HCT116 (cell line): ENCODE measurements around the gene CHCHD3. TPM values are rescaled to one million over a fixed set of nuclear protein-coding genes. Genes with fewer than 3 reads are reported as not detected.

Experiments
- ATAC-seq: fragments of 200-7000 bp; cut with Tn5 transposase; 2 replicates; pipeline ENCODE4 v1.9.1; 2020; ENCODE audit warnings: mild to moderate bottlenecking, moderate library complexity
- BruUV-seq: library from RNA; stranded (reverse); fragments of 400-500 nt; replicated peaks from 2 replicates; lab custom pipeline; 2021; lab: Mats Ljungman, UMichigan
- CTCF ChIA-PET: fragments of 300-600 bp; sonication (Branson Sonifier 250); formaldehyde crosslinking; loops from one replicate; lab custom pipeline; 2021; ENCODE audit warnings: antibody characterized with exemption; lab: Charles Lee
- POLR2A ChIA-PET: fragments of 300-600, 350-600 bp; sonication (Branson Sonifier 250); formaldehyde crosslinking; loops from one replicate; lab custom pipeline; 2021; ENCODE audit warnings: antibody characterized with exemption; lab: Charles Lee
- RAD21 ChIA-PET, 2 experiments: fragments of 300-600 bp; sonication (Branson Sonifier 250); formaldehyde crosslinking; loops; one replicate each; lab custom pipeline; 2023; ENCODE audit warnings: low total read pairs in 2 of 2; ENCODE audit not compliant: uncharacterized antibody in 2 of 2, unreplicated experiment in 2 of 2, low non-redundant PET in 1 of 2; lab: Charles Lee
- DNase-seq: peaks from one replicate; pipeline ENCODE4 v3.0.0-alpha.2; 2010; ENCODE audit warnings: low read depth, low spot score
- H2AFZ ChIP-seq: fragments of 200-600 bp; shearing (Covaris generic), sonication (generic); 2 replicates; pipeline ENCODE4 v1.6.1; 2017; ENCODE audit warnings: low read depth, mixed run types, mixed read lengths, antibody characterized with exemption, low read length; ENCODE audit not compliant: poor library complexity, severe bottlenecking
- H3K27ac ChIP-seq: 2 replicates; pipeline ENCODE4 v1.5.1; 2012; ENCODE audit warnings: low read depth, low read length
- H3K27me3 ChIP-seq: fragments of 200-600 bp; sonication (generic); 2 replicates; pipeline ENCODE4 v1.6.1; 2016; ENCODE audit warnings: mixed run types, low read length, mixed read lengths; ENCODE audit not compliant: insufficient read depth
- H3K36me3 ChIP-seq, 2 experiments: fragments of 200-500 bp in 1 of 2; fragments of 200-600 bp in 1 of 2; sonication (Bioruptor generic) in 1 of 2; sonication (generic) in 1 of 2; 2 replicates each; pipeline versions ENCODE4 v1.5.1 to v1.6.1; 2014 to 2016; ENCODE audit warnings: low read length in 2 of 2, inconsistent platforms in 1 of 2, mixed read lengths in 1 of 2, mixed run types in 1 of 2; ENCODE audit not compliant: insufficient read depth in 2 of 2, control insufficient read depth in 1 of 2
- H3K4me1 ChIP-seq, 2 experiments: fragments of 200-600 bp in 1 of 2; sonication (generic) in 1 of 2; 2 replicates each; pipeline versions ENCODE4 v1.5.1 to v1.6.1; 2012 to 2017; ENCODE audit warnings: low read length in 2 of 2, inconsistent platforms in 1 of 2, mild to moderate bottlenecking in 1 of 2, mixed read lengths in 1 of 2, mixed run types in 1 of 2, moderate library complexity in 1 of 2; ENCODE audit not compliant: insufficient read depth in 2 of 2, control insufficient read depth in 1 of 2
- H3K4me2 ChIP-seq: fragments of 200-600 bp; sonication (generic); 2 replicates; pipeline ENCODE4 v1.6.1; 2017; ENCODE audit warnings: mixed run types, low read length, mixed read lengths
- H3K4me3 ChIP-seq, 2 experiments: fragments of 200-600 bp in 1 of 2; sonication (generic) in 1 of 2; replicated peaks in 1 of 2; 2 replicates each; pipeline ENCODE4 v1.5.1; 2011 to 2016; ENCODE audit warnings: low read length in 2 of 2, control low read depth in 1 of 2, low read depth in 1 of 2, mild to moderate bottlenecking in 1 of 2, mixed read lengths in 1 of 2, mixed run types in 1 of 2
- H3K79me2 ChIP-seq: fragments of 200-600 bp; sonication (generic); 2 replicates; pipeline ENCODE4 v1.6.1; 2017; ENCODE audit warnings: mild to moderate bottlenecking, mixed run types, low read length, moderate library complexity, mixed read lengths; ENCODE audit not compliant: insufficient read depth
- H3K9ac ChIP-seq: fragments of 200-600 bp; sonication (generic); 2 replicates; pipeline ENCODE4 v1.6.1; 2016; ENCODE audit warnings: low read length, mixed read lengths
- H3K9me2 ChIP-seq: fragments of 200-600 bp; sonication (generic), shearing (Covaris generic); 2 replicates; pipeline ENCODE4 v1.6.1; 2017; ENCODE audit warnings: mixed run types, mild to moderate bottlenecking, moderate library complexity; ENCODE audit not compliant: insufficient read depth
- H3K9me3 ChIP-seq, 2 experiments: fragments of 200-500 bp in 1 of 2; fragments of 200-600 bp in 1 of 2; sonication (Bioruptor generic) in 1 of 2; sonication (generic) in 1 of 2; 2 replicates each; pipeline ENCODE4 v1.6.1; 2014 to 2017; ENCODE audit warnings: low read length in 2 of 2, mixed read lengths in 2 of 2, inconsistent platforms in 1 of 2, low read depth in 1 of 2, mild to moderate bottlenecking in 1 of 2, mixed run types in 1 of 2, moderate library complexity in 1 of 2; ENCODE audit not compliant: control insufficient read depth in 1 of 2, insufficient read depth in 1 of 2
- H4K20me1 ChIP-seq: fragments of 200-600 bp; sonication (generic), shearing (Covaris generic); 2 replicates; pipeline ENCODE4 v1.6.1; 2017; ENCODE audit warnings: mixed run types, mild to moderate bottlenecking, moderate library complexity; ENCODE audit not compliant: insufficient read depth
- CBX3 ChIP-seq: IDR thresholded peaks from 2 replicates; pipeline ENCODE4 v1.6.1; 2012; ENCODE audit warnings: low read depth
- CEBPB ChIP-seq: IDR thresholded peaks from 2 replicates; pipeline ENCODE4 v1.6.1; 2012; ENCODE audit warnings: low read depth
- FOSL1 ChIP-seq: IDR thresholded peaks from 2 replicates; pipeline ENCODE4 v1.6.1; 2012; ENCODE audit warnings: low read depth
- JUND ChIP-seq: IDR thresholded peaks from 2 replicates; pipeline ENCODE4 v1.6.1; 2012
- POLR2A ChIP-seq: IDR thresholded peaks from 2 replicates; pipeline ENCODE4 v1.7.0; 2011; ENCODE audit warnings: borderline replicate concordance; ENCODE audit not compliant: insufficient read depth, insufficient read length; ENCODE audit errors: extremely low read depth
- POLR2AphosphoS5 ChIP-seq: IDR thresholded peaks from 2 replicates; pipeline ENCODE4 v1.6.1; 2011; ENCODE audit warnings: mild to moderate bottlenecking, low read depth, low read length, moderate library complexity
- RAD21 ChIP-seq: IDR thresholded peaks from 2 replicates; pipeline ENCODE4 v1.6.1; 2012; ENCODE audit warnings: low read depth, mild to moderate bottlenecking
- SIN3A ChIP-seq: IDR thresholded peaks from 2 replicates; pipeline ENCODE4 v1.6.1; 2012; ENCODE audit warnings: low read depth
- SRF ChIP-seq: IDR thresholded peaks from 2 replicates; pipeline ENCODE4 v1.6.1; 2012; ENCODE audit warnings: low read depth
- TCF7L2 ChIP-seq: IDR thresholded peaks from 2 replicates; pipeline ENCODE4 v1.7.0; 2011; ENCODE audit warnings: borderline replicate concordance, inconsistent platforms; ENCODE audit not compliant: insufficient read depth, insufficient read length; ENCODE audit errors: extremely low read depth
- ZNF274 ChIP-seq: fragments of 200-500 bp; sonication (Bioruptor generic); IDR thresholded peaks from 2 replicates; pipeline ENCODE4 v1.6.1; 2014; ENCODE audit warnings: mild to moderate bottlenecking, low read depth, low read length, inconsistent platforms
- intact Hi-C: fragments of 100-400 bp; cut with micrococcal nuclease; formaldehyde crosslinking; loops from 2 replicates; pipeline ENCODE4 v1.10.0; 2022
- total RNA-seq: library from RNA; stranded (reverse); gene quantifications from one replicate; pipeline ENCODE4 v1.2.1, GENCODE V29; 2021; ENCODE audit not compliant: unreplicated experiment
- TF ChIP-seq, protein P1 (sequence below), 3 experiments: fragments of 200-600 bp in 1 of 3; sonication (generic) in 1 of 3; IDR thresholded peaks in 2 of 3; conservative IDR thresholded peaks in 1 of 3; 2 replicates each; pipeline ENCODE4 v1.5.1; 2012 to 2017; ENCODE audit warnings: low read depth in 2 of 3, low read length in 2 of 3, antibody characterized with exemption in 1 of 3, borderline replicate concordance in 1 of 3, control low read depth in 1 of 3, mild to moderate bottlenecking in 1 of 3, mixed read lengths in 1 of 3, mixed run types in 1 of 3, moderate library complexity in 1 of 3; ENCODE audit not compliant: insufficient read depth in 1 of 3
- TF ChIP-seq, protein P2 (sequence below): IDR thresholded peaks from 2 replicates; pipeline ENCODE4 v1.6.1; 2011; ENCODE audit warnings: mild to moderate bottlenecking, low read length, moderate library complexity; ENCODE audit not compliant: insufficient replicate concordance; ENCODE audit errors: extremely low read depth

The CHCHD3 gene
- total RNA-seq, 1 experiment from 2014 or later, result 73.5 TPM

DNA sequence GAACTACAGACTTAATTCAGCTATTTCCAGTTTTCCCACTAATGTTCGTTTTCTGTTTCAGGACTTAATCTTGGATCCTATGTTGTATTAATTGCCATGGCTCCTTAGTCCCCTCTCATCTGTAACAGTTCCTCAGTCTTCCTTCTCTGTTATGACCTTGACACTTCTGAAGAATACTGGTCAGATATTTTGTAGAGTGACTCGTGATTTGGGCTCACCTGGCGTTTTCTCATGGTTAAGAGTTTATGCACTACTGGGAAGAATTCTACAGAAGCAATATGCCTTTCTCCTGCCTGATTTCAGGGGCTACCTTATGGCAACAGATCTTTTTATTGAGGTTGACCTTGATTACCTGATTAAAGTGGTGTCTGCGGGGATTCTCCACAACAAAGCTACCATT lies 239.4 kb downstream of the CHCHD3 start:
- CTCF ChIA-PET, result no interaction called here
- H3K27ac ChIP-seq, result no peak overlapping the region
- H3K9me2 ChIP-seq, result no peaks in the 10 kb centered on the region
- TF ChIP-seq SRF (no peak), SIN3A (no peak), ZNF274 (no peak), JUND (no peak), POLR2A (no peak), CEBPB (no peak), RAD21 (no peak)
- H3K9ac ChIP-seq, result no peak overlapping the region
- no peak overlapping the region for H3K4me2 ChIP-seq
- POLR2A ChIA-PET, result no interaction called here
- H3K4me1 ChIP-seq, result no peaks in the 10 kb centered on the region
- H4K20me1 ChIP-seq, result no peaks in the 10 kb centered on the region
- no peaks in the 10 kb centered on the region for H3K27me3 ChIP-seq
- RAD21 ChIA-PET, result no interaction called here
- no peaks in the 10 kb centered on the region for H3K79me2 ChIP-seq
- H2AFZ ChIP-seq, result no peak overlapping the region
- intact Hi-C loops, result no loop called here
- H3K4me3 ChIP-seq, result no peak overlapping the region
- H3K9me3 ChIP-seq, result no peaks in the 10 kb centered on the region
- ATAC-seq (no peak), DNase-seq (no peak)
- no peaks in the 10 kb centered on the region for H3K36me3 ChIP-seq
- no TSS peak for BruUV-seq

DNA sequence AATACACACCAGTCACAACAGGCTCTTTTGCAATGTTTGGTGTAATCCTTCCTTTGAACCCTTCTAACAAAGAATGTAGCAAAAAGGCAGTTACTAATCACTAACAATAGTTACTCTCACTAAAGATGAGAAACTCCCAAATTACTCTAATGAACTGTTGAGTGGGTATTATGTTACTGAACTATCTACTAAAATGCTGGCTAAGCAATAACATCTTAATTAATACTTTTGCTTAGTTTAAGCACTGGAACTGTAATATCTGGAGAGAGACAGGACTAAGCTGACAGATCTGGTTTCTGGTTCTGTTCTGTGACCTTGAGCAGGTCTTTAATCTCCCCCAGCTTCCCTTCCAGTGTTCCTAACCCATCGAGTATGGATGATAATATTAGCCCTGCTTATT lies 241.7 kb downstream of the CHCHD3 start:
- POLR2A ChIA-PET, result no interaction called here
- no peak overlapping the region for H3K27ac ChIP-seq
- no peak for DNase-seq
- H3K9me3 ChIP-seq, result no peaks in the 10 kb centered on the region
- no peak overlapping the region for H3K4me2 ChIP-seq
- H3K79me2 ChIP-seq, result no peaks in the 10 kb centered on the region
- no peak overlapping the region for H2AFZ ChIP-seq
- H3K4me1 ChIP-seq, result peaks cover 0 to 6% of the 10 kb centered on the region in 2 experiments; a peak in 1 of 4 replicates
- no peaks in the 10 kb centered on the region for H3K9me2 ChIP-seq
- RAD21 ChIA-PET, result no interaction called here
- H3K27me3 ChIP-seq, result no peaks in the 10 kb centered on the region
- intact Hi-C loops, result no loop called here
- CTCF ChIA-PET, result no interaction called here
- H3K36me3 ChIP-seq, result no peaks in the 10 kb centered on the region
- no peak overlapping the region for H3K4me3 ChIP-seq
- H3K9ac ChIP-seq, result no peak overlapping the region
- BruUV-seq, result no TSS peak
- no peak for ATAC-seq
- no peaks in the 10 kb centered on the region for H4K20me1 ChIP-seq
- no peak for TF ChIP-seq CBX3
- TF ChIP-seq, protein P1, sequence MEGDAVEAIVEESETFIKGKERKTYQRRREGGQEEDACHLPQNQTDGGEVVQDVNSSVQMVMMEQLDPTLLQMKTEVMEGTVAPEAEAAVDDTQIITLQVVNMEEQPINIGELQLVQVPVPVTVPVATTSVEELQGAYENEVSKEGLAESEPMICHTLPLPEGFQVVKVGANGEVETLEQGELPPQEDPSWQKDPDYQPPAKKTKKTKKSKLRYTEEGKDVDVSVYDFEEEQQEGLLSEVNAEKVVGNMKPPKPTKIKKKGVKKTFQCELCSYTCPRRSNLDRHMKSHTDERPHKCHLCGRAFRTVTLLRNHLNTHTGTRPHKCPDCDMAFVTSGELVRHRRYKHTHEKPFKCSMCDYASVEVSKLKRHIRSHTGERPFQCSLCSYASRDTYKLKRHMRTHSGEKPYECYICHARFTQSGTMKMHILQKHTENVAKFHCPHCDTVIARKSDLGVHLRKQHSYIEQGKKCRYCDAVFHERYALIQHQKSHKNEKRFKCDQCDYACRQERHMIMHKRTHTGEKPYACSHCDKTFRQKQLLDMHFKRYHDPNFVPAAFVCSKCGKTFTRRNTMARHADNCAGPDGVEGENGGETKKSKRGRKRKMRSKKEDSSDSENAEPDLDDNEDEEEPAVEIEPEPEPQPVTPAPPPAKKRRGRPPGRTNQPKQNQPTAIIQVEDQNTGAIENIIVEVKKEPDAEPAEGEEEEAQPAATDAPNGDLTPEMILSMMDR (IDR thresholded peaks at IDR 0.05 in 2 of 3, conservative IDR thresholded peaks at IDR 0.05 in 1 of 3; ENCODE audit: borderline replicate concordance in 1 of 3, insufficient read depth in 1 of 3, low read depth in 2 of 3, low read length in 2 of 3), result no peak
- TF ChIP-seq, protein P2, sequence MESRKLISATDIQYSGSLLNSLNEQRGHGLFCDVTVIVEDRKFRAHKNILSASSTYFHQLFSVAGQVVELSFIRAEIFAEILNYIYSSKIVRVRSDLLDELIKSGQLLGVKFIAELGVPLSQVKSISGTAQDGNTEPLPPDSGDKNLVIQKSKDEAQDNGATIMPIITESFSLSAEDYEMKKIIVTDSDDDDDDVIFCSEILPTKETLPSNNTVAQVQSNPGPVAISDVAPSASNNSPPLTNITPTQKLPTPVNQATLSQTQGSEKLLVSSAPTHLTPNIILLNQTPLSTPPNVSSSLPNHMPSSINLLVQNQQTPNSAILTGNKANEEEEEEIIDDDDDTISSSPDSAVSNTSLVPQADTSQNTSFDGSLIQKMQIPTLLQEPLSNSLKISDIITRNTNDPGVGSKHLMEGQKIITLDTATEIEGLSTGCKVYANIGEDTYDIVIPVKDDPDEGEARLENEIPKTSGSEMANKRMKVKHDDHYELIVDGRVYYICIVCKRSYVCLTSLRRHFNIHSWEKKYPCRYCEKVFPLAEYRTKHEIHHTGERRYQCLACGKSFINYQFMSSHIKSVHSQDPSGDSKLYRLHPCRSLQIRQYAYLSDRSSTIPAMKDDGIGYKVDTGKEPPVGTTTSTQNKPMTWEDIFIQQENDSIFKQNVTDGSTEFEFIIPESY, result no peak
- TF ChIP-seq POLR2AphosphoS5, result no peak
- TF ChIP-seq TCF7L2, result no peak
- no peak for TF ChIP-seq FOSL1
